Left lung (tissue), 10 donors: ENCODE data around the gene GLS2. TPM values are rescaled to one million over a fixed set of nuclear protein-coding genes. Genes with fewer than 3 reads are reported as not detected.
"Not testable (repeated sequence)": the region's sequence is repeated elsewhere in the genome, so short reads cannot be mapped to it uniquely, and the experiment has no call there.

ENCODE experiments used
- ATAC-seq: fragments of 200-7000 bp; cut with Tn5 transposase; one replicate; pipeline ENCODE4 v1.9.1; 2020; ENCODE audit warnings: moderate library complexity
- DNase-seq, 4 donors: peaks; one replicate each; pipeline ENCODE4 v3.0.0-alpha.2; 2013 to 2020
- H3K27ac ChIP-seq, 2 donors: fragments of 200-600 bp; sonication (generic) in 1 of 2; one replicate each; pipeline versions ENCODE4 v1.5.0 to v1.8.0; 2020 to 2021
- H3K27me3 ChIP-seq, 2 donors: fragments of 200-600 bp; sonication (generic) in 1 of 2; one replicate each; pipeline versions ENCODE4 v1.5.0 to v1.8.0; 2020 to 2021
- H3K36me3 ChIP-seq, 2 donors: fragments of 200-600 bp; sonication (generic) in 1 of 2; one replicate each; pipeline versions ENCODE4 v1.5.0 to v1.8.0; 2020 to 2021
- H3K4me1 ChIP-seq, 2 donors: fragments of 200-600 bp; one replicate each; pipeline ENCODE4 v1.8.0; 2021
- H3K4me3 ChIP-seq, 2 donors: fragments of 200-600 bp; sonication (generic) in 1 of 2; one replicate each; pipeline versions ENCODE4 v1.5.0 to v1.8.0; 2020 to 2021; ENCODE audit warnings: mild to moderate bottlenecking in 1 of 2
- H3K9me3 ChIP-seq, 2 donors: fragments of 200-600 bp; sonication (generic) in 1 of 2; one replicate each; pipeline versions ENCODE4 v1.5.0 to v1.8.0; 2020 to 2021
- intact Hi-C, 2 donors: fragments of 100-400 bp; cut with DNase I; formaldehyde crosslinking; loops; one replicate each; pipeline versions ENCODE4 v1.11.2 to v1.14.2; 2022
- polyA plus RNA-seq, 6 donors: library from polyadenylated mRNA; unstranded; fragments of 120-200 nt; gene quantifications; one replicate each; pipeline ENCODE4 v1.2.1, GENCODE V29; 2013; ENCODE audit not compliant: insufficient read length in 6 of 6
- total RNA-seq, 2 donors: library from RNA; stranded (reverse); fragmentation: NEBNext Ultra II Directional; extraction: Animal tissue kit (Norgen Biotek cat#: 25700); gene quantifications; one replicate each; pipeline ENCODE4 v1.2.1, GENCODE V29; 2021
- TF ChIP-seq, protein P1 (sequence below), 2 donors: fragments of 200-600 bp; sonication (generic) in 1 of 2; IDR thresholded peaks; one replicate each; pipeline versions ENCODE4 v1.5.0 to v1.8.0; 2021; ENCODE audit warnings: antibody characterized with exemption in 2 of 2
- donor health status: DM: no; HTN: yes; CAD: no.
- donor health status: DM: no; HTN: no; CAD: no.

The GLS2 gene
- total and polyA plus RNA-seq, 8 donors = 2.3 to 5.9 (median 2.9) TPM

DNA sequence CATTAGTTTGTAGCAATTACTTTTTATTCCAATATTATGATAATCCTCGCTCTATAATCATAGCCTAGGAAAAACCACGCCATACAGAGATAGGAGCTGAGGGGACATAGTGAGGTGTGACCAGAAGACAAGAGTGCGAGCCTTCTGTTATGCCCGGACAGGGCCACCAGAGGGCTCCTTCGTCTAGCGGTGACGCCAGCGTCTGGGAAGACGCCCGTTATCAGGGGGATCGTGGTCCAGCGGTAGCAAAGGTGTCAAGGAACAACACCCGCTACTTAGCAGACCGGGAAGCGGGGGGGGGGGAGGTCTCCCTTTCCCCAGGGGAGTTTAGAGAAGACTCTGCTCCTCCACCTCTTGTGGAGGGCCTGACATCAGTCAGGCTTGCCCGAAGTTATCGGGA is 8.7 kb upstream of the GLS2 start:
- H3K4me1 ChIP-seq, ATAC-seq, H3K9me3 ChIP-seq, H3K27me3 ChIP-seq, intact Hi-C loops, H3K36me3 ChIP-seq, H3K4me3 ChIP-seq, H3K27ac ChIP-seq: not testable (repeated sequence)
- TF ChIP-seq, protein P1, sequence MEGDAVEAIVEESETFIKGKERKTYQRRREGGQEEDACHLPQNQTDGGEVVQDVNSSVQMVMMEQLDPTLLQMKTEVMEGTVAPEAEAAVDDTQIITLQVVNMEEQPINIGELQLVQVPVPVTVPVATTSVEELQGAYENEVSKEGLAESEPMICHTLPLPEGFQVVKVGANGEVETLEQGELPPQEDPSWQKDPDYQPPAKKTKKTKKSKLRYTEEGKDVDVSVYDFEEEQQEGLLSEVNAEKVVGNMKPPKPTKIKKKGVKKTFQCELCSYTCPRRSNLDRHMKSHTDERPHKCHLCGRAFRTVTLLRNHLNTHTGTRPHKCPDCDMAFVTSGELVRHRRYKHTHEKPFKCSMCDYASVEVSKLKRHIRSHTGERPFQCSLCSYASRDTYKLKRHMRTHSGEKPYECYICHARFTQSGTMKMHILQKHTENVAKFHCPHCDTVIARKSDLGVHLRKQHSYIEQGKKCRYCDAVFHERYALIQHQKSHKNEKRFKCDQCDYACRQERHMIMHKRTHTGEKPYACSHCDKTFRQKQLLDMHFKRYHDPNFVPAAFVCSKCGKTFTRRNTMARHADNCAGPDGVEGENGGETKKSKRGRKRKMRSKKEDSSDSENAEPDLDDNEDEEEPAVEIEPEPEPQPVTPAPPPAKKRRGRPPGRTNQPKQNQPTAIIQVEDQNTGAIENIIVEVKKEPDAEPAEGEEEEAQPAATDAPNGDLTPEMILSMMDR (IDR thresholded peaks at IDR 0.05) = peak; percentile 31 to 45
- DNase-seq = peak in 3 of 4 donors; percentile 33 to 89 (median 64)

DNA sequence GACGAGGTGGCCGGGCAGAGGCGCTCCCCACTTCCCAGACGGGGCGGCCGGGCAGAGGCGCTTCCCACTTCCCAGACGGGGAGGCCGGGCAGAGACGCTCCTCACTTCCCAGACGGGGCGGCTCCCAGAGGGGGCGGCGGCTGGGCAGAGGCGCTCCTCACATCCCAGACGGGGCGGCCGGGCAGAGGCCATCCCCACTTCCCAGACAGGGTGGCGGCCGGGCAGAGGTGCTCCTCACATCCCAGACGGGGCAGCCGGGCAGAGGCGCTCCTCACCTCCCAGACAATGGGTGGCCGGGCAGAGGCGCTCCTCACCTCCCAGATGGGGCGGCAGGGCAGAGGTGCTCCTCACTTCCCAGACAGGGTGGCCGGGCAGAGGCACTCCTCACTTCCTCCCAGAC is 6.5 kb upstream of the GLS2 start:
- H3K4me1 ChIP-seq, H3K4me3 ChIP-seq, intact Hi-C loops, H3K36me3 ChIP-seq, H3K27ac ChIP-seq, ATAC-seq, H3K9me3 ChIP-seq: not testable (repeated sequence)
- DNase-seq = peak in 1 of 4 donors; percentile 72
- peaks cover 0 to 21% of the 10 kb centered on the region in 2 donors for H3K27me3 ChIP-seq

DNA sequence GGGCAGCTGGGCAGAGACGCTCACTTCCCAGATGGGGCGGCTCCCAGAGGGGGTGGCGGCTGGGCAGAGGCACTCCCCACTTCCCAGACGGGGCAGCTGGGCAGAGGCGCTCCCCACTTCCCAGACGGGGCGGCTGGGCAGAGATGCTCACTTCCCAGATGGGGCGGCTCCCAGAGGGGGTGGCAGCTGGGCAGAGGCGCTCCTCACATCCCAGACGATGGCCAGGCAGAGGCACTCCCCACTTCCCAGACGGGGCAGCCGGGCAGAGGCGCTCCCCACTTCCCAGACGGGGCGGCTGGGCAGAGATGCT is 6.1 kb upstream of the GLS2 start:
- H3K36me3 ChIP-seq, H3K27ac ChIP-seq, H3K9me3 ChIP-seq, H3K4me1 ChIP-seq, intact Hi-C loops, ATAC-seq, DNase-seq, H3K4me3 ChIP-seq: not testable (repeated sequence)
- peaks cover 0 to 25% of the 10 kb centered on the region in 2 donors for H3K27me3 ChIP-seq

GRCh38 chr12:56493409-56494105 is 5.6 kb upstream of the GLS2 start:
- H3K9me3 ChIP-seq, DNase-seq, ATAC-seq, H3K36me3 ChIP-seq, H3K27ac ChIP-seq, H3K4me1 ChIP-seq, H3K4me3 ChIP-seq, intact Hi-C loops: not testable (repeated sequence)
- H3K27me3 ChIP-seq = peaks cover 0 to 30% of the 10 kb centered on the region in 2 donors

DNA sequence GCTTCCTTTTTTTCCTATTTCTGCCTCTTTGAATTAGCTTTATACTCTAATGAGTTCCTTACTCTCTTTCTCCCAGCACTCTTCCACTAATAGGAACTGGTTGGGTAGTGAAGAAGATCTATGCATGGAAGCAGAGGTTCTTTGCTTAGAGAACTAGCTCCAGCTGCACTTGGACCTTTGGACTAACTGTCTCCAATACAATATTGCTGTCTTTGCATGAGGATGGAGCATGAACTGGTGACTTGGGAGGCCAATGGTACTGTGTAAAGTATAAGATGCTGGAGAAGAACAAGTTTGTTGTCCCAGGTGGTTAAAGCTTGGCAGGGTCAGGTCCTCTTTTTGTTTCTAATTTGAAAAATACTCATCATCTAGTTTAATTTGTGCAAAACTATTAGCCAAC is 2.4 kb upstream of the GLS2 start:
- Histone ChIP-seq H3K4me3 (no peak overlapping the region), H3K27ac (no peak overlapping the region), H3K27me3 (peaks cover 0 to 48% of the 10 kb centered on the region in 2 donors), H3K36me3 (no peaks in the 10 kb centered on the region), H3K4me1 (peaks cover 0 to 18% of the 10 kb centered on the region in 2 donors), H3K9me3 (no peaks in the 10 kb centered on the region)
- TF ChIP-seq, protein P1 (IDR thresholded peaks at IDR 0.05) = no peak
- DNase-seq (no peak), ATAC-seq (no peak)
- intact Hi-C loops = no loop called here

GRCh38 chr12:56487448-56488040 is 417 bp downstream of the GLS2 start:
- Histone ChIP-seq H3K9me3 (no peaks in the 10 kb centered on the region), H3K4me3 (peak overlapping the region; percentile 53 to 56), H3K36me3 (no peaks in the 10 kb centered on the region), H3K27ac (peak overlapping the region; percentile 13 to 23), H3K27me3 (peaks cover 0 to 48% of the 10 kb centered on the region in 2 donors), H3K4me1 (peaks cover 0 to 18% of the 10 kb centered on the region in 2 donors)
- ATAC-seq (peak; percentile 62), DNase-seq (peak in 3 of 4 donors; percentile 39 to 83 (median 55))
- intact Hi-C loops = no loop called here
- TF ChIP-seq, protein P1 (IDR thresholded peaks at IDR 0.05) = no peak
